ENCODE measurements around the gene FAM107A.

The FAM107A gene

GRCh38 chr3:58577269-58577821 lies at the start of gene FAM107A:
TSS of gene FAM107A (minus strand) at chr3:58577391. CDS start at chr3:58569860, 7,531 bp downstream.
- no peak for TF ChIP-seq LEF1 (IDR thresholded peaks at IDR 0.05; ENCODE audit: borderline replicate concordance)
- no peak for TF ChIP-seq TARDBP (IDR thresholded peaks at IDR 0.05)
- peak; percentile 25 for DNase-seq (ENCODE audit: extremely low spot score)
- CTCF ChIA-PET, result interaction anchor here (1.2 kb wide), 1 partner anchor 53 kb away, joined by 3 read pairs; no protein-coding TSS in a partner anchor
- POLR2A ChIA-PET, result no interaction called here

GRCh38 chr3:58625196-58625824 lies 48.1 kb upstream of the FAM107A start:
- ChIA-PET POLR2A (no interaction called here), CTCF (interaction anchor here (0.9 to 2.8 kb wide), 2 partner anchors 57 to 65 kb away, joined by 3 to 19 read pairs; no protein-coding TSS in a partner anchor)
- DNase-seq (ENCODE audit: extremely low spot score), result no peak
- TF ChIP-seq SUZ12 (IDR thresholded peaks at IDR 0.05), result no peak
- no peak for TF ChIP-seq TARDBP (IDR thresholded peaks at IDR 0.05)
- TF ChIP-seq BHLHE40 (IDR thresholded peaks at IDR 0.05; ENCODE audit: borderline replicate concordance), result no peak
- TF ChIP-seq LEF1 (IDR thresholded peaks at IDR 0.05; ENCODE audit: borderline replicate concordance), result no peak

- CTCF ChIA-PET, result no interaction called here
- TF ChIP-seq CTBP1 (IDR thresholded peaks at IDR 0.05; ENCODE audit: borderline replicate concordance) (no peak), FOXA1 (IDR thresholded peaks at IDR 0.05) (no peak), ZNF384 (IDR thresholded peaks at IDR 0.05) (no peak), FOXM1 (IDR thresholded peaks at IDR 0.05; ENCODE audit: borderline replicate concordance) (no peak)
Measured at GRCh38 chr3:58624550-58624949, 47.4 kb upstream of the FAM107A start.

GRCh38 chr3:58623961-58624360 lies 46.8 kb upstream of the FAM107A start:
- DNase-seq (ENCODE audit: extremely low spot score), result no peak
- TF ChIP-seq L3MBTL2 (conservative IDR thresholded peaks at IDR 0.05) (no peak), BHLHE40 (IDR thresholded peaks at IDR 0.05; ENCODE audit: borderline replicate concordance) (no peak), ELF4 (IDR thresholded peaks at IDR 0.05) (no peak), ARNT (IDR thresholded peaks at IDR 0.05) (no peak), LEF1 (IDR thresholded peaks at IDR 0.05; ENCODE audit: borderline replicate concordance) (no peak), CTBP1 (IDR thresholded peaks at IDR 0.05; ENCODE audit: borderline replicate concordance) (no peak), ZNF384 (IDR thresholded peaks at IDR 0.05) (no peak)
- ChIA-PET CTCF (no interaction called here), POLR2A (no interaction called here)

More at GRCh38 chr3:58624550-58624949, 47.4 kb upstream of the FAM107A start:
- no peak for DNase-seq (ENCODE audit: extremely low spot score)
- POLR2A ChIA-PET, result no interaction called here

- ChIA-PET CTCF (no interaction called here), POLR2A (no interaction called here)
- DNase-seq (ENCODE audit: extremely low spot score), result no peak
- no peak for TF ChIP-seq NFRKB (IDR thresholded peaks at IDR 0.05)
- TF ChIP-seq PKNOX1 (IDR thresholded peaks at IDR 0.05), result no peak
- no peak for TF ChIP-seq L3MBTL2 (conservative IDR thresholded peaks at IDR 0.05)
- no peak for TF ChIP-seq FOXA1 (IDR thresholded peaks at IDR 0.05)
- TF ChIP-seq CTBP1 (IDR thresholded peaks at IDR 0.05; ENCODE audit: borderline replicate concordance), result no peak
- no peak for TF ChIP-seq SUZ12 (IDR thresholded peaks at IDR 0.05)
- no peak for TF ChIP-seq ELF4 (IDR thresholded peaks at IDR 0.05)
Measured at GRCh38 chr3:58623478-58623877, 46.3 kb upstream of the FAM107A start.

- TF ChIP-seq LEF1 (IDR thresholded peaks at IDR 0.05; ENCODE audit: borderline replicate concordance) (no peak), FOXA1 (IDR thresholded peaks at IDR 0.05) (no peak), BHLHE40 (IDR thresholded peaks at IDR 0.05; ENCODE audit: borderline replicate concordance) (no peak), ARNT (IDR thresholded peaks at IDR 0.05) (no peak), SUZ12 (IDR thresholded peaks at IDR 0.05) (no peak), TARDBP (IDR thresholded peaks at IDR 0.05) (no peak), HDGF (IDR thresholded peaks at IDR 0.05; ENCODE audit: borderline replicate concordance) (no peak), ZNF384 (IDR thresholded peaks at IDR 0.05) (no peak), CTBP1 (IDR thresholded peaks at IDR 0.05; ENCODE audit: borderline replicate concordance) (no peak), SP1 (IDR thresholded peaks at IDR 0.05) (no peak), L3MBTL2 (conservative IDR thresholded peaks at IDR 0.05) (no peak), PKNOX1 (IDR thresholded peaks at IDR 0.05) (no peak), ELF4 (IDR thresholded peaks at IDR 0.05) (no peak), FOXM1 (IDR thresholded peaks at IDR 0.05; ENCODE audit: borderline replicate concordance) (no peak), NFRKB (IDR thresholded peaks at IDR 0.05) (no peak), FOXK2 (IDR thresholded peaks at IDR 0.05) (no peak)
- ChIA-PET CTCF (no interaction called here), POLR2A (no interaction called here)
- DNase-seq (ENCODE audit: extremely low spot score), result no peak
Measured at GRCh38 chr3:58622892-58623291, 45.7 kb upstream of the FAM107A start.

GRCh38 chr3:58622436-58622835 lies 45.2 kb upstream of the FAM107A start:
- TF ChIP-seq FOXA1 (IDR thresholded peaks at IDR 0.05), result no peak
- TF ChIP-seq L3MBTL2 (conservative IDR thresholded peaks at IDR 0.05), result no peak
- no peak for TF ChIP-seq NFRKB (IDR thresholded peaks at IDR 0.05)
- TF ChIP-seq SP1 (IDR thresholded peaks at IDR 0.05), result no peak
- no peak for TF ChIP-seq FOXK2 (IDR thresholded peaks at IDR 0.05)
- TF ChIP-seq CTBP1 (IDR thresholded peaks at IDR 0.05; ENCODE audit: borderline replicate concordance), result no peak
- TF ChIP-seq TARDBP (IDR thresholded peaks at IDR 0.05), result no peak
- TF ChIP-seq ARNT (IDR thresholded peaks at IDR 0.05), result no peak
- TF ChIP-seq LEF1 (IDR thresholded peaks at IDR 0.05; ENCODE audit: borderline replicate concordance), result no peak
- TF ChIP-seq SUZ12 (IDR thresholded peaks at IDR 0.05), result no peak
- TF ChIP-seq ELF4 (IDR thresholded peaks at IDR 0.05), result no peak
- no peak for TF ChIP-seq HDGF (IDR thresholded peaks at IDR 0.05; ENCODE audit: borderline replicate concordance)
- TF ChIP-seq FOXM1 (IDR thresholded peaks at IDR 0.05; ENCODE audit: borderline replicate concordance), result no peak
- TF ChIP-seq BHLHE40 (IDR thresholded peaks at IDR 0.05; ENCODE audit: borderline replicate concordance), result no peak
- TF ChIP-seq PKNOX1 (IDR thresholded peaks at IDR 0.05), result no peak
- TF ChIP-seq ZNF384 (IDR thresholded peaks at IDR 0.05), result no peak
- no peak for DNase-seq (ENCODE audit: extremely low spot score)
- POLR2A ChIA-PET, result no interaction called here
- CTCF ChIA-PET, result no interaction called here

Data from HEK293T (cell line).